GM21619 (cell line): ENCODE results near the gene ANO2.

Experiments
- ATAC-seq: cut with Tn5 transposase; IDR thresholded peaks from one replicate; pipeline ENCODE4 v1.9.1; 2021; ENCODE audit not compliant: unreplicated experiment

Gene ANO2

DNA sequence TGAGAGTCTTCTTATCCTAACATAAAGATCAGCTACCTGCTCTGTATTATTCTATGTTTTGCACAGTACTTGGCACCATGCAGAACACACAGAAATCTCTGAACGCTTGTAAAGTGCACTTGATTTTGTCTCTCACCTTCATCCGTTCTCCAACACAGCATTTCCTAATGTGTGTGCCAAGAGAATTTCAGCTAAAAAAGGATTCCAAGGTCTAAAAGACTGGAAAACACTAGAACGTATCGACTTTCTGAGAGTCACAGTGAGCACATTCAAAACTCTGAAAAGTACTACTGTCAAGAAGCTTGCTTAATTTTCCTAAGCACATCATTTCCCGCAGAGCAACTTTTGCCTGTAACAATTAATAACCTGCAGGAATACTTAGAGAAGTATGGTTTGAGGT lies 211.1 kb downstream of the ANO2 start:
- no peak for ATAC-seq

DNA sequence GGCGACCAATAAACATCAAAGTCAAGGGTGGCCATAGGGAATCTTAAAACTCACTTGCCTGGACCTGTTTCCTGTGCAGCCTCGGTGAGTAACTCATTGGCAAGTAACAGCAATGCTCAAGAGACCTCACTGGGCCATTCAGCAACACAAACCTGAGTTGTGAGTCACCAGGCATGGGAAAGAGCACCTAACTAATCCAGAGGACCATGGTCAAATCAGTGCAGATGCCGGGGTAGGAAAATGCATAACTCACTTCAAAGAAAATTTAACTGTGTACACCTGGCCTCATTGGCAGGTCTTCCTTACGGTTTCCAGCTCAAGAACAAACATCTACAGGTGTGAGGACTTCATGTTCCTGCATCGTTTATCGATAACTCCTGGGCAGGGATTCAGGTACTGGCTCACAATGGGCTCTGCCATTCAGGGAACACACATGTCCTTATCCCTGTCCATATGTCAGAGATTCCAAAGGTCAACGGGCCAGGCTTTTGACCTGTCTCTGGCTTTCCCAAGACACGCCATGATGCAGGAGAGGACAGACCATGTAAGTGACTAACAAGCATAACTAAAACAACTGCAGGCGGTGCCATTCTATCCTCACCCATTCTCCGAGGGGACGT lies 211.8 kb downstream of the ANO2 start:
- ATAC-seq, result no peak

DNA sequence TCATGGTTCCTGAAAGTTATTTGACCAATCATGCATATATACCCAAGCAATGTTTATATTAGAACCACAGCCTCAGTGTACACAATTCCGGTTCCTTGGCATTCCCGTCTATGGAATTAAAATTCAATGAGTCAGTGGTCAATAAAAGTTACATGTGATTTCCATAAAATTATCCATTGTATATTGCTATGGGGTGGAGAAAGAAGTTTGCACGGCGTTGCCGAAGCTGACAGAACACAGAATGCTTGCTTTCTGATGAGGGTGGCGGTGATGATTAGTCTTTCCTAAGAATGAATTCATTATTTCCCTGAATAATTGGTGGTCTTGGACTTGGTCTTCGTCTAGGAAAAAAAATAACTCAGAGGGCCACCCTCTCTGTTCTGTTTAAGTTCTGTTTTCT lies 214.1 kb downstream of the ANO2 start:
- ATAC-seq, result no peak

DNA sequence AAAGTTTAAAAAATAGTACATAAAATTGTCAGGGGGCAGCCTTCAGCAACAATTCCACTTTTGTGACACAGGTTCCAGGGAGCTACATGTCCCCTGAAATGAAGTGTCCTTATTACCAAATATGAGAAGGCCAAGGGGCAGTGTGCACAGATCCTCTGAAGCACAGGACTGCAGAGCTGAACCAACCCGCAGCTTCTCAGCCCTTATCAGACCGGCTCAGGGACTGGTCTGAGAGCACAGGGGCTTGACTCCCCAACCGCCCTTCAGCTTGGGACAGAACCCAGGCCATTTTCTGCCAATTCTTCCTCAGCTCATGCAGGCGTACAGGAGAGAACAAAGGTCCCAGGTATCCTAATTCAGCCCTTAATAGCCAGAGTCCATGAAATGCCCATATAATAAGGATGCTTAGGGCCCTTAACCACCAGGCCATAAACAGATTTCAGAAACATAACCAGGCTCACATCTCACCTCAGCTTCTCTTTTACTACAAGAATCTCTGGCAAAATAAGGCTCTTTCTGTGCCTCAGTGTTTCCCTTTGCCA lies 221.3 kb downstream of the ANO2 start:
- no peak for ATAC-seq

DNA sequence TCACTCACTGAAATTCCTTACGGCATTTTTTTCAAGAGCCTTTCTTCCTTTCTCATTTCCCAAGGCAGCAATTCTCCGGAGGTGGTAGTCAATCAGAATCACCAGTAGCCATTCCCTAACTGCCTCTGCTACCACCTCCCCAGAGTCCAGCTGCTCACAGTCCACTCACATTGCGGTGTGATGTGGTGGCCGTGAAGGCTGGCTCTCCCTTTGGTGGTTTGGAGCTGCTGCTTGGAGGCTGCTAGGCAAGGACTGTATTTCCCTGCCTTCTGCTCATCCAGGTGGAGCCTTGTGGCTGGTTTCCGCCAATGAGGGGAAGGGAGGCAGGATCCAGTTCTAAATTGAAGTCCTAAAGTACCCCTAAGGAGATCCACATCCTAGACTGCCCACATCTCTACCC lies 222.0 kb downstream of the ANO2 start:
- no peak for ATAC-seq

DNA sequence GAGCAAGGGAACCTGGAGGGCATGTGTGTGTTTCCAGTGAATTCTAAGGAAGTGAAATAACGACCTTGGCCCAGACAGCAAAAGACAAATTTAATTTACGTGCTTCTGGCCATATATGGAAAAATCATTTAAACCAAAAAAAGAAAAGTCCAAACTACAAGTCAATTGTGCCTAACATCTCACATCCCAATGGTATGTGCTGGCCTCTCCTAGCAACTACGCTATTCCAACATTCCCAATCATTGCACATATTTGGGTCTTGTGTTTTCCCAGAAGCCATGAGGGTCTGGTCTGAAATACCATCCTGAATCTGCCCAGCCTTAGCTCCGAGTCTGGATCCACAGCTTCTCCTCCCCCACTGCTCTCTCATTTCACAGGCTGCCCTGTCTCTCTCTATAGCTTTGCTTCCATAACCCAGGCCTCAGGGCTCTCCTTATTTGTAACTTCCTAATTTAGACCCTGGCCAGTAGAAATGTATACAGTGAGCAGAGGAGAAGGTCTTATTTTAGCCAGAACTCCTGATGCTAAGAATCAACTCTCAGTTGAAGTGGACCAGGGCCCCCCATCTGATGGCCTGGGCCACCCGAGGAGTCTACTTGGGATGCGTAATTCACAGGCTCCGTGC lies 224.6 kb downstream of the ANO2 start:
- ATAC-seq, result no peak

DNA sequence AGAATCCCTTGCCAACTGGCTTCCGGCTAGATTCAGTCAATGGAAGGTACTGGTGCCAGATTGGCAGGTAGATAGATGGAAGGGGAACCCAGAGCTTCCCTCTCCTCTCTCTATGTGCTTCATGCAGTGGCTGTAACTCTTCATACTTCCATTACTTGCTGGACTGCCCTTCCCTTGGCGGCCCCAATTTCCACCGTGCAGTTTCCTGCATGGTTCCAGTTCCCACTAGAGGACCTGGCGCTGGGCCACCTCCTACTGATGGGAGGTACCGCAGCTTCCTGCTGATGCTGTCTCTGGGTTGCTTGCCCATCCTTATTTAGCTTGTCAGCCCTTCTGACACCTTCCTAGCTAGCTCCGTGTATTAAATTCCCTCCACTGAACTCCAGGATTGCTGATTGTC lies 226.4 kb downstream of the ANO2 start:
- no peak for ATAC-seq

DNA sequence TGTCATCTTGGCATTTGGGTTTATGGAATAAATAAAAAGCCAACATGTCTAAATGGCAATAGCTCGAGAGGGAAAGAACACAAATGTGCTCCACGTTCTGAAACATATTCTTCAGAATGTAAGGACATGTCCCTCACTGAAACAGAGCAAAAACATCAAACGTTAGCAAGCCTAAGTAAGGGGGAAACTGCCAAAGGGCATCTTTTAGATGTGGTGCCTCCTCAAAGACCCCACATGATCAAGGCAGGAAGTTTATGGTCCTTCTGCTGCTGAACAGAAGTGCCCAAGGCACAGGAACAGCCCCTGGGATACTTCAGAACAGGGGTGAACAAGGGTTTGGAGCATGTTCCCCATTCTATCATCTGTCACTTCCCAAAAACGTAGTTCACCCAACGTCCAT lies 227.0 kb downstream of the ANO2 start:
- no peak for ATAC-seq

DNA sequence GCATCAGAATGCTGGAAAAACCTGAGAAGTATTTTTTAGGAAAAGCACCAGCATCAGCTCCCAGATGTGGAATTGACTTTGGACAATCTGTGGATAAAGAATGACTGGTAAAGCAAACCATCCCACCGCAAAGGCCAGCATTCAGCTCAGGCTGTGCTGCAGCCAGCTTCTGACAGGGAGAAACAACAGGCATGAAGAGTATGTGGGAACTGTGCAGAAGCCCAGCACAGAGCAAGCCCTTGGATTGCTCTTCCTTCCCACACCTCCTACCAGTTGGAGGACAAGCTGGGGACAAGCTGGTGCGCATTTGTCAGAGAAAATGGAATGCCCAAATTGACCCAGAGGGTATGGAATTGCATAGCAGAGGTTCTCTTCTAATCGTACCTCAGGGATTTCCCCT lies 228.1 kb downstream of the ANO2 start:
- no peak for ATAC-seq

DNA sequence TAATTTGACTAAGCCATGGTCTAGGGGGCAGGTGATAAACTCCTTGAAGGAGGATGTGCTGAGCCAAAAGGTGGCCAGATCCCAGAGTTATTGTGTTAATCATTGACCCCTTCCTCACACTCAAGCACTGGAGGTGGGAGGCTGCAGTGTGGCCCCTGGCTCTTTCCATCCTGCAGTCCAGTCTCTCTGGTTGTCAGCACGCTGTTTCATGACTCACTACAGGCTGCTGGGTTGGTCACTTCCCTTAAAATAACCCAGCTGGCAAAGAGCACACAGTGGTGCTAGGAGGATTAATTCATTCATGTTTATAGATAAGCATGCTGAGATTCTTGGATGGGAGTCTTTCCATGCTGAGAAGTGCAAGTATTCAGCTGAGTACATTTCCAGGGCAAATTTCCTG lies 228.9 kb downstream of the ANO2 start:
- ATAC-seq, result no peak

DNA sequence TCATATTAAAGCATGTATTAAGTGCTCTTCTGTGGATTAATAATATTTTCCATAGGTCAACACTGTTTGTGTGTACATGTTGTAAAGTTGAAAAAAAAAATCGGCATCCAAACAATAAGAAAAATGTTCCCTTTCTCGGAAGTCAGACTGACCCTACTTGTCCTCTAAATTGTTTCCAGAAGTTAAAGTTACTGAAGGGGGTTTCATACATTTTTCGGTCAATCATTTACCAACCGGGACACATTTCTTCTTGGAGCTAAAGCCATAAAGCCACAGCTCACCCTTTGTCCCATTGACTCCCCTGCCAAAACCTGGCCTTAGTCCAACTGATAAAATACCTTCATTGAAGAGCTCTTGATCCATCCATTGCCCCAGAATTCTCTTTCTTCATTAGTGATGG lies 230.0 kb downstream of the ANO2 start:
- no peak for ATAC-seq

DNA sequence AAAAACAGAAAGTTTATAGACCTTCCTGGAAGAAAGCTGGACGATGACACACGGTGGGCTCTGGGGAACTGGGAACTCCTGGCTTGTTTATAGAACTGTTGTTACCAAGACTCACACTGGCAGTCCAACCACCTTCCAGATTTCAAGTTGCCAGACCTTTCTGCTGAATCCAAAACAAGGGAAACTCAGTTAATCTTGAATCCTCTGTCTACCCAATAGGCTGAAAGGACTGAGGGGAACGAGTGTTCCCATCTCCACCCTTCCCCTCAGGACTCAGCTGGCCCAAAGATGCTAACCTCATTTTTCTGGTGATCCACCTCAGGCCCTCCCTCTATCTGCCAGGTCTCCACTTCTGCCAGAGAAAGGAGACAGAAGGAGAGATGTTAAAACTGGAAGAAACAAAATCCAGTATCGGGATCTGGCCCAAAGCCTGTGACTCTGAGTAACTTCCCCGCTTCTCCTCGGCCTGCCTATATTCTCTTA lies 231.4 kb downstream of the ANO2 start:
- ATAC-seq, result no peak

DNA sequence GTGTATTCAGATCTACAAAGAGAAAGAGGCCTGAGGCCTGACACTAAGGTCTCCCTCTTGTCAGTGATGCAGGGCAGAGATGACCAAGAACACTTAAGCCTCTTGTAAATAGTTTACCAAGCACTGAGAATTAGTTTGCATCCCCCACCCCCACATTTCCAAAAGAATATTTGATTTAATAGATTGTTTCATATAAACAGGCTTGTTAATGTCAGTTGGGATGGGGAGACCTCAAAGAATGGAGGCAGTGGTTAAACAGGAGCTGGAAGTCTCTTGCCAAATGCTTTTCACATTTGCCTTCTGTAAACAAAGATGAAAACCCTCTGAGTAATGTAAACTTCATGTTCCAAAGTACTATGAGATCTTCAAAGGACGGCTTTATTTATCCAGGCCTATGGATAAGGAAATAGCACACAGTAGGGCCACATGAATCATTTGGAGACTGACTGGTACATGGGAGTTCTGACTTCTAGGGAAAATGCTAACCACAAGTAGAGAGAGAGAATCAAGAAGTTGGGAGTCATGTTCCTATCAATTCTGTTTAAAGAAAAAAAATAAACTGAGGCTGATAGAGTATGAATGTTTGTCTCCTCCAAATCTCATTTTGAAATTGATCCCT lies 234.7 kb downstream of the ANO2 start:
- no peak for ATAC-seq

DNA sequence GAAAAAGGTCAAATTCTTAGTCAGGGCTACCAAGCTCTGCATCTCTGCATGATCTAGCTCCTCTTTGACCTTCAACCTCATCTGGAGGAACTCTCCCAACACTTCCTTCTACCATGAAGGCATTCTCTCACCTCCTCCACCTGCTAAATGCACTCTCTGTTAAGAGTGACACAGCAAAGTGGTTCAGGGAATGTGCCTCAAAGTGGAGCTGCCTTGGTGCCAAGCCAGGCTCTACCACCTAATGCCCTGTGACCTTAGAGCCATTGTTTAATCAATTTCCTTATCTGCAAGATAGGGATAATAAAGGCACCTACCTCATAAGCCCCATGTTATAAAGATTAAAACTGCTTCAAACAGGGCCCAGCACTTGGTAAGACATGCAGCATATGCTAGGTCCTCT lies 236.7 kb downstream of the ANO2 start:
- no peak for ATAC-seq

DNA sequence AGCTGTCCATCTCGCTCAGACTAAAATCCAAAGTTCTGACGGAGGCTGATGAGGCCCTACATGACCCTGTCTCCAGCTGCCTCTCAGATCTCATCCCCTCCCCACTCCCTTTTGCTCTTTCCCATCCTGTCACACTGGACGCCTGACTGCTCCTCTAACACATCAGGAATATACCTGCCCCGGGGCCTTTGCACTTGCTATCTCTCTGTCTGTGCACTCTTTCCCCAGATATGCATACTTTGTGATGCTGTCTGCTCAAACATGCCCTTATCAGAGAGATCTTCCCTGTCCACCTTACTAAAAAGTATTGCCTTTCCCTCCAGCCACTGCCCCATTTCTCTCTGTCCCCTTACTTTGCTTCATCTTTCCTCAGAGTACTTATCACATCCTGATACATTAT lies 238.8 kb downstream of the ANO2 start:
- no peak for ATAC-seq

DNA sequence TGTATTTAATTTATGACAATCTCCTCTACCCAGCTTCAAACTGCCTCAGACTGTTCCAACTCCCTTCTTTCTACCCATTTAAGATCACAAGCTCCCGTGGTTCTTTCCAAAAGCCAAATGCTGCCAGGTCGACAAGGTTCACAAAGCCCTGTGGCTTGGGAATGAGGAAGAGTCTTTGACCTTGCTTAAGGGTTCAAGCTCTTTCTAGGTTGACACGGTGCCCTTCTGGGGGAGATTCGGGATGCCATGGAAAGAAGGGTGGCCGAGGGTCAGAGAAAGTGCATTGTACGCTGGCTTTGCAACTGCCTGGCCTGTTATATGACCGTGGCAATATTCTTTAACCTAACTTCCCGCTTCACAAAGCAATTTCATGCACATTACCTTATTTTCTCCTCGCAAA lies 239.3 kb downstream of the ANO2 start:
- no peak for ATAC-seq

DNA sequence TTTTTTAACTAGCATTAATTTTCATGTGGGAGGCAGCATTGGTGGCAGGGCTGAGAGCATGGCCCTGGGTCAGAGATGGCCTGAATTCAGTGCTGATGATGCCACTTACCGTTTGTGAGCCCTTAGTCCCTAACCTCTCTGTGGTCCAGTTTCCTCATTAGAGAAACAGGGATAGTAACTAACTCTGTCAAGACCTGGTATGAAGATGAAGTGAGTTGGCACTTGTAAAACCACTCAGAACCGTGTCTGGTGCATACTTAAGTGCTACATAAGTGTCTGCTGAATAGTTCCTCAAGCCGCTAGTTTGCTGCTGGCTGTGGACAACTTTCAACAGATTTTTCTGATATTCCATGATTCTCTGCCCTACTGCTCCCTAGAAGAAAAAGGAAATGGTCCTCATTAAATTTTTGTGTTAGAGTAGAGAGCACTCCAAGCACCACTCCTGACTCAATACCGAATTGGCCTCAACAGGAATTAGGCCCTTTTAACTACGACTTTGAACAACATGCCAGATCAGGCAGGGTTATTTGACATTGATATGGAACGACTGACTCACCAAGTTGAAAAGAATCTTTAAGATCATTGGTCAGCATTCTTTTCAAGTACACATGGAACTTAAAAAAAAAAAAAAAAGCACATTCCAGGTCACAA lies 250.2 kb downstream of the ANO2 start:
- ATAC-seq, result no peak

DNA sequence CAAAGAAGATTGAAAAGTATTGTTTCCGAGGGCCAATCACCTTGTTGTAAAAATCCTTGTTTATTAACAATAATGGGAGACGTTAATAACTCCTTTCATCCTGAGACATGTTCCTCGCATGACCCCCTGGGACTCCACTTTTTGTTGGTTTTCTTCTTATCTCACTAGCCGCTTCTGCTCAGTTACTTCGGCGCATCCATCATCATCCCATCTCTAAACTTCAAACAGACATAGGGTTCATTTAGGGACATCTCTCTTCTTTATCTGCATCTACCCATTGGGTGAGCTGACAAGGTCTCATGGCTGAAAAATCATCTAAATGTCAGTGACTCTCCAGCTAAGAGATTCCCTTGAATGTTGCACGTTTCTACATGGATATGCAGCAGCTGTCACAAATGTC lies 252.2 kb downstream of the ANO2 start:
- no peak for ATAC-seq

DNA sequence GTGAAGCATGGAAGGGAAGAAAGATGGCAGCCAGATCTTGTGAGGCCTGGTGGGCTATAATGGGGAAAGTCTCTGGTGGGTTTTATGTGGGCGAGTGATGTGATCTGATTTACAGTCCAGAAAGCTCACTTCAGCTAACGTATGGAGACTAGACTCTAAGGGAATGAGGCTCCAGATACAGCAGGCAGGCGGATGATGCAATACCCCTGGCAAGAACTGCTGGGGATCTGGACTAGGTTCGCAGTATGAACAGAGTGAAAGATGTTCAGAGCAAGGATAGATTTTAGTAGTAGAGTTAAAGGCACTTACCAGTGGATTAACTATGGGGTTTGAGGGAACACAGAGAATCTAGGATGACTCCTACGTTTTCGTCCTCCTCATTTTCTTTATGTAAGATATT lies 253.1 kb downstream of the ANO2 start:
- ATAC-seq, result no peak

DNA sequence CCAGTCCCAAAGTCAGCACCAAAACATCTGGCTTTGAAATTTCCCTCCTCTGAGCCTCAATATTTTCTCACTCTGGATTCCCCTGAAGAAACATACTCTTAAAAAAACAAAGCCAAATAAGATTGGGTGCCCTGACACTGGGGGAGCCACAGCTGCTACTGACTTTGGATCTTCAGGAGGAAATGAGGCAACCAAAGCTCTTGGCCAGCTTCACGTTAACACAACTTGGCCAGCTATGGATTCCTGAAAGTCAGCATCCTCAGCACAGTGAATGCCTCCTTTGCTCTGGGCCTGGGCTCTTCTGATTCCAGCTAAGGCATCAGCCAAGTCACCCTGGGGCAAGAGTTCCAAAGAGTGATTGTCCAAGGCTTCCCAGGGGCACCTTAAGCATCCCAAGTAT lies 254.8 kb downstream of the ANO2 start:
- ATAC-seq, result no peak

DNA sequence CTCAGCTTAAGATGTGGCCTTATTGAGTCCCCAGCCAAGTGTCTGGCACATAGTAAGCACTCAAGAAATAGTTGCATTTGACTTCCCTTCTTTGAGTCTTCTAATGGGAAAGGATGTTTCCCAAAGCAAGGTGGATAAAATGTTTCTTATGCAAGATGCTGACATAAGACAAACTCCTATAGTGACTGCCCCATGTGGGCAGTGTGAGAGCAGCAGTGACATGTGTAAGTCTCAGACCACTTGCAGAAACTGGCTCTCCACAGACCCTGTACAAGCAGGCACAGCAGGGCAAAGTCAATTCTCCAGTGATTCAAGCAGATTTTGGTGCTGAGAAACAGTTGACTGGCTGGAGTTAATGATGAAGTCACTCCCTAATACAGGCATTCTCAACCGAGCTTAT lies 255.3 kb downstream of the ANO2 start:
- no peak for ATAC-seq

DNA sequence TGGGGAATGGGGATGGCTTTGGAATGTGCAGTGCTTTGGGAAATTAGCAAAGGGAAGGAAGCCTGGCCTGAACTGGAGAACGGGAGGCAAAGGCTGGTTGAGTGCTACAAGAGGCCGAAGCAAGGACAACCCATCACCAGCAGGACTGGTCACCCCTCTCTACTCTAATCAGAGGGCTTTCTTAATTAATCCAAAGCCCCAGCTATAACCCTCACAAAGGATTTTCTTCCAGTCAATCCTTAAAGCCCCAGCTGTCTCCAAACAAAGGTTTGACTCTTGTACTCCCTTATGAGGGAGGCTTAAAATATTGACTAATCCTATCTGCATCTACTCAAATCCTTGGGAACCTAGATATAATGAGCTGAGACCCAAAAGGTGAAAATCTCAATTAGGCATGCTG lies 256.8 kb downstream of the ANO2 start:
- ATAC-seq, result no peak
